ENCODE measurements around the gene KRT12. TPM values are rescaled to one million over a fixed set of nuclear protein-coding genes. Genes with fewer than 3 reads are reported as not detected.

KRT12 gene
- polyA plus RNA-seq, 1 donor (not counting 4 experiments of a cell fraction or from before 2014, with no cell fraction given), result not detected

DNA sequence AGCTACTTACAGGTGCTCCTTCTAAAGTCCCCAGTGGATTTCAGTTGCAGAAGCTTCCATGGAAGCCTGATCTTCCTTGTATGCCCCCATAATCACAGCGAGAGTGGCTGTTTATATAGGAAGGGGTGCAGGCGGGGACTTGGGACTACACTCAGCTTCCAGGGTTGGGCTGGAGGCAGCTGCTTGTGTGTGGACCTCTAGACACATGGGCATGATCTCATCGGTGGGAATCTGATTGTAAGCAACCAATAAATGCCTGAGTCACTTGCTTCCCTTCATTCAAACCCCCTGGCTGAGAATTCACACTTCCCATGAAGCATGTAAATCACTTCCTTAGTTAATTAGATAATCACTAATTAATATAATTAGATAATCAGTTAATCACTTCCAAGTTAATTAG lies 19.1 kb upstream of the KRT12 start:
- no peaks in the 10 kb centered on the region for H3K9me3 ChIP-seq (ENCODE audit: control insufficient read depth, low read depth, low read length)
- H3K27ac ChIP-seq (ENCODE audit: control insufficient read depth, insufficient read depth, low read length), result no peak overlapping the region
- H2AFZ ChIP-seq (ENCODE audit: control insufficient read depth, low read length), result no peak overlapping the region
- H3K79me2 ChIP-seq (ENCODE audit: control insufficient read depth, insufficient read depth, low read length), result no peaks in the 10 kb centered on the region
- H3K9me1 ChIP-seq (ENCODE audit: control insufficient read depth, extremely low read depth, insufficient read depth, low read length), result no peaks in the 10 kb centered on the region
- H3K4me1 ChIP-seq (ENCODE audit: control insufficient read depth, extremely low read depth, insufficient read depth, low read length), result no peaks in the 10 kb centered on the region
- no peak overlapping the region for H3K9ac ChIP-seq (ENCODE audit: control insufficient read depth, extremely low read depth, insufficient read depth, low read length)
- dilution Hi-C loops (cut with MboI; ENCODE audit: extremely low pct_ligation_motif_present, low sequenced_read_pairs), result no loop called here
- no peak for FAIRE-seq
- H3K36me3 ChIP-seq (ENCODE audit: control insufficient read depth in 2 of 2, extremely low read depth in 1 of 2, insufficient read depth in 2 of 2, low read length in 2 of 2), result no peaks in the 10 kb centered on the region
- DNase-seq (ENCODE audit: low read depth, low spot score), result no peak
- H3K27me3 ChIP-seq (ENCODE audit: control insufficient read depth, extremely low read depth, insufficient read depth, low read length), result peaks cover 4% of the 10 kb centered on the region
- no peak overlapping the region for H3K4me2 ChIP-seq (ENCODE audit: control insufficient read depth, extremely low read depth, insufficient read depth, low read depth, low read length)
- H4K20me1 ChIP-seq (ENCODE audit: control insufficient read depth, extremely low read depth, insufficient read depth, low read length), result no peaks in the 10 kb centered on the region
- no peak overlapping the region for H3K4me3 ChIP-seq (ENCODE audit: control insufficient read depth in 2 of 3, extremely low read depth in 1 of 3, insufficient read depth in 2 of 3, low read depth in 1 of 3, low read length in 3 of 3)
- TF ChIP-seq EZH2 (IDR thresholded peaks at IDR 0.05; ENCODE audit: low read length), result no peak
- TF ChIP-seq, protein P1, sequence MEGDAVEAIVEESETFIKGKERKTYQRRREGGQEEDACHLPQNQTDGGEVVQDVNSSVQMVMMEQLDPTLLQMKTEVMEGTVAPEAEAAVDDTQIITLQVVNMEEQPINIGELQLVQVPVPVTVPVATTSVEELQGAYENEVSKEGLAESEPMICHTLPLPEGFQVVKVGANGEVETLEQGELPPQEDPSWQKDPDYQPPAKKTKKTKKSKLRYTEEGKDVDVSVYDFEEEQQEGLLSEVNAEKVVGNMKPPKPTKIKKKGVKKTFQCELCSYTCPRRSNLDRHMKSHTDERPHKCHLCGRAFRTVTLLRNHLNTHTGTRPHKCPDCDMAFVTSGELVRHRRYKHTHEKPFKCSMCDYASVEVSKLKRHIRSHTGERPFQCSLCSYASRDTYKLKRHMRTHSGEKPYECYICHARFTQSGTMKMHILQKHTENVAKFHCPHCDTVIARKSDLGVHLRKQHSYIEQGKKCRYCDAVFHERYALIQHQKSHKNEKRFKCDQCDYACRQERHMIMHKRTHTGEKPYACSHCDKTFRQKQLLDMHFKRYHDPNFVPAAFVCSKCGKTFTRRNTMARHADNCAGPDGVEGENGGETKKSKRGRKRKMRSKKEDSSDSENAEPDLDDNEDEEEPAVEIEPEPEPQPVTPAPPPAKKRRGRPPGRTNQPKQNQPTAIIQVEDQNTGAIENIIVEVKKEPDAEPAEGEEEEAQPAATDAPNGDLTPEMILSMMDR (optimal IDR thresholded peaks at IDR 0.05 in 1 of 3, IDR thresholded peaks at IDR 0.05 in 1 of 3, conservative IDR thresholded peaks at IDR 0.05 in 1 of 3; ENCODE audit: extremely low read depth in 1 of 3, insufficient read depth in 2 of 3, low read length in 3 of 3), result no peak

- no peak within 1 kb of the TSS for H3K4me3 ChIP-seq (ENCODE audit: control insufficient read depth in 2 of 3, extremely low read depth in 1 of 3, insufficient read depth in 2 of 3, low read depth in 1 of 3, low read length in 3 of 3)
- no peaks in the 10 kb centered on the region for H3K79me2 ChIP-seq (ENCODE audit: control insufficient read depth, insufficient read depth, low read length)
- no peaks in the 10 kb centered on the region for H3K36me3 ChIP-seq (ENCODE audit: control insufficient read depth in 2 of 2, extremely low read depth in 1 of 2, insufficient read depth in 2 of 2, low read length in 2 of 2)
- dilution Hi-C loops (cut with MboI; ENCODE audit: extremely low pct_ligation_motif_present, low sequenced_read_pairs), result no loop called here
- H3K9me3 ChIP-seq (ENCODE audit: control insufficient read depth, low read depth, low read length), result no peaks in the 10 kb centered on the region
- H3K4me2 ChIP-seq (ENCODE audit: control insufficient read depth, extremely low read depth, insufficient read depth, low read depth, low read length), result no peak within 1 kb of the TSS
- H4K20me1 ChIP-seq (ENCODE audit: control insufficient read depth, extremely low read depth, insufficient read depth, low read length), result no peaks in the 10 kb centered on the region
- FAIRE-seq, result no peak
- no peak within 1 kb of the TSS for H2AFZ ChIP-seq (ENCODE audit: control insufficient read depth, low read length)
- TF ChIP-seq, protein P1 (optimal IDR thresholded peaks at IDR 0.05 in 1 of 3, IDR thresholded peaks at IDR 0.05 in 1 of 3, conservative IDR thresholded peaks at IDR 0.05 in 1 of 3; ENCODE audit: extremely low read depth in 1 of 3, insufficient read depth in 2 of 3, low read length in 3 of 3), result peak in 2 of 3 experiments; percentile 6 to 20
- no peak for TF ChIP-seq EZH2 (IDR thresholded peaks at IDR 0.05; ENCODE audit: low read length)
- no peak for DNase-seq (ENCODE audit: low read depth, low spot score)
- H3K4me1 ChIP-seq (ENCODE audit: control insufficient read depth, extremely low read depth, insufficient read depth, low read length), result no peaks in the 10 kb centered on the region
- no peaks in the 10 kb centered on the region for H3K9me1 ChIP-seq (ENCODE audit: control insufficient read depth, extremely low read depth, insufficient read depth, low read length)
- H3K27ac ChIP-seq (ENCODE audit: control insufficient read depth, insufficient read depth, low read length), result no peak within 1 kb of the TSS
- peaks cover 3% of the 10 kb centered on the region for H3K27me3 ChIP-seq (ENCODE audit: control insufficient read depth, extremely low read depth, insufficient read depth, low read length)
- H3K9ac ChIP-seq (ENCODE audit: control insufficient read depth, extremely low read depth, insufficient read depth, low read length), result no peak within 1 kb of the TSS
These were observed 17.9 kb upstream of the KRT12 start, which contains the start of gene KRT20 for GRCh38 chr17:40884708-40885512. KRT20 (minus strand) TSS chr17:40885242; CDS start chr17:40885185, 57 bp downstream.
